ENCODE data around the gene FAM219A.

Gene FAM219A

DNA sequence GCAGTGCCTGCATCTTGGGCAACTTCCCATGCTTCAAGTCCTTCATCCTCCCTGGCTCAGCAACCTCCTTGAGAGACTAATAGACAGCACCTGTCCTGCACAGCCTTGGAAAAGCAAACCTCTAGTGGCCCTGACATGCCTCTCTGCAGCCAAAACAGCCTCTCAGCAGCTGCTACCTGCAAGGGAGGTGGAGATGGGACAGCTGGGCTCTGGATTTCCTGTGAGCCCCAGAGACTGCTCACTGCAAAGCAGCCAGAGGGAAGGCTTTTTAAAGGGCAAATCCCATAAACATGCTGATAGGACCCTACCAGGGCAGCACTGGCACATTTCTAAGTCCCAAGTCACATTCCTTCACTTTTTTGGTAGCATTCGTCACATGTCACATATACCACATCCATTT, 50.2 kb downstream of the FAM219A start:
- DNase-seq (ENCODE audit: extremely low read depth, low read depth) = no peak
- H3K4me3 ChIP-seq (replicated peaks; ENCODE audit: low read depth, low read length) = no peak overlapping the region
- TF ChIP-seq, protein P1, sequence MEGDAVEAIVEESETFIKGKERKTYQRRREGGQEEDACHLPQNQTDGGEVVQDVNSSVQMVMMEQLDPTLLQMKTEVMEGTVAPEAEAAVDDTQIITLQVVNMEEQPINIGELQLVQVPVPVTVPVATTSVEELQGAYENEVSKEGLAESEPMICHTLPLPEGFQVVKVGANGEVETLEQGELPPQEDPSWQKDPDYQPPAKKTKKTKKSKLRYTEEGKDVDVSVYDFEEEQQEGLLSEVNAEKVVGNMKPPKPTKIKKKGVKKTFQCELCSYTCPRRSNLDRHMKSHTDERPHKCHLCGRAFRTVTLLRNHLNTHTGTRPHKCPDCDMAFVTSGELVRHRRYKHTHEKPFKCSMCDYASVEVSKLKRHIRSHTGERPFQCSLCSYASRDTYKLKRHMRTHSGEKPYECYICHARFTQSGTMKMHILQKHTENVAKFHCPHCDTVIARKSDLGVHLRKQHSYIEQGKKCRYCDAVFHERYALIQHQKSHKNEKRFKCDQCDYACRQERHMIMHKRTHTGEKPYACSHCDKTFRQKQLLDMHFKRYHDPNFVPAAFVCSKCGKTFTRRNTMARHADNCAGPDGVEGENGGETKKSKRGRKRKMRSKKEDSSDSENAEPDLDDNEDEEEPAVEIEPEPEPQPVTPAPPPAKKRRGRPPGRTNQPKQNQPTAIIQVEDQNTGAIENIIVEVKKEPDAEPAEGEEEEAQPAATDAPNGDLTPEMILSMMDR (IDR thresholded peaks at IDR 0.05; ENCODE audit: low read depth, low read length, missing control alignments) = no peak

DNA sequence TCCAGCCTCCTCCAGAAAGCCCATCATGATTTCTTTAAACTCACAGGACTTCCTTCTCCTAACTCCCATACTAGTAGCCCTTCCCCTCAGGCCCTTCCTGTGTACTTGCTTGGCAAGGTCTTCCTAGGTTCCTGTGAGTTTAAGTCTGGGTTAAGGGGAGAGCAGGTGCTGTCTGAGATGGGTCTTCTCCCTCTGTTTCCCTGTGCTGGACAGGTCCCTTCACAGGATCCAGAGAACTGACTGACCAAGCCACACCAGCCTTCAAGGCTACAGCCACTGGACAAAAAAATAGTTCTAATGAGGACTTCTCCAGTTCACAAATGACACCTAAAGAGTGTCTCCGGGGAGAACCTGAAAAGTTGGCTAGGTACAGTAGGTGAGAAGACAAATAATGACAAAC, 52.2 kb downstream of the FAM219A start:
- TF ChIP-seq, protein P1 (IDR thresholded peaks at IDR 0.05; ENCODE audit: low read depth, low read length, missing control alignments) = no peak
- DNase-seq (ENCODE audit: extremely low read depth, low read depth) = no peak
- no peak overlapping the region for H3K4me3 ChIP-seq (replicated peaks; ENCODE audit: low read depth, low read length)

DNA sequence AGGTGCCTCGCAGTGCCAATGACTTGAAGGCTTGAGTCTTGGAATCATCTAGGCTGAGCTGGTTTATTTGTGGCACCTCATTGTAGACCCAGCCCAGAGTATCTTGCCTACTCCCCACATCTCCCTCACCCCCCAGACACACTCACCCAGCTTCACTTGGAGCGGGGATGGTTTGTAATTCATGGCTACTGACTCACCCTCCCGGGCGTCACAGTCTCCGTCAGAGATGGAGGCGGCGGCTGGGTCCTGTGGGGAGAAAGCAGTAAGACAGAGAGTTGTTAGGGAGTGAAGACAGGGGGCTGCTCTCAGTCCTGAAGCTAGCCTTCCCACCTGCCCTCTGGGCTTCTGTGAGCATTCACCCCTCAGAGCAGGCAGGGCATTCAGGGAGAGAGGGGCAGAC, 52.7 kb downstream of the FAM219A start:
- TF ChIP-seq, protein P1 (IDR thresholded peaks at IDR 0.05; ENCODE audit: low read depth, low read length, missing control alignments) = no peak
- no peak overlapping the region for H3K4me3 ChIP-seq (replicated peaks; ENCODE audit: low read depth, low read length)
- no peak for DNase-seq (ENCODE audit: extremely low read depth, low read depth)

DNA sequence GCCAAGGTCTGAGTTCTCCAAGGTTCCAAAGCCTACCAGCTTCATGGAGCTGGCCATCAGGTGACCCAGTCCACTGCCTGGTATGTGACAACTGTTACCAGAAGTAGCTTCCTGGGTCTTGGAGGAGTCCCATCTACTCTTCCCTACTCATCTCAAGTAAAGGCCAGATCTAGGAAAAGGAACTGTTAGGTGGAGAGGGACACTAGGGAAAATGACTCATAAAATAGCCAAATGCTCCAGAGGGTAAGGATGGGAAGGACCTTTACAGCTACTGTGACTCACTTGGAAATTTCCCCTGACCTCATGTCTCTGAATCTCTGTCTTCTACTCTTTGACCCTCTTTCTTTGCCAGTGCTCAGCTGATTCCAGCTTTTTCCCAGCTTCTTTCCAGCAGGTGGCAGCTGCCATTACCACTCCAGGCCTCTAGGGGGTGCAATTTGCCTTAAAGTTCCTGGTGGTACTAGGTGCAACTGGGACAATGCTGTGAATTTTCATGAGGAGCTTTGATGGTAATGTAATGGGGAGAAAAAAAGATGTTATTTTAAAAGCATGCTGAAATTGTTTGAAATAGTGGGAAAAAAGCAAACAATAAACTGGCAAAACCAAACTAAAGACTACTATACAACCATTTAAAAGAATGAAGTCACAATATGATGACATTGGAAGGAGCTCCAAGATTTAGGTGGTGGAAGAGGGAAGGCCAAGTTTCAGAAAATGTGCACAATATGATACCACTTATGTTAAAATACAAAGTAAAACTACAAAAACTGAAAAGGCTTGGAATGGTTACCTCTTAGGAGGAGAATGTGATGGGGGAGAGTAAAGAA, 54.6 kb downstream of the FAM219A start:
- TF ChIP-seq, protein P1 (IDR thresholded peaks at IDR 0.05; ENCODE audit: low read depth, low read length, missing control alignments) = peak; percentile 99
- peak; percentile 52 for DNase-seq (ENCODE audit: extremely low read depth, low read depth)
- H3K4me3 ChIP-seq (replicated peaks; ENCODE audit: low read depth, low read length) = no peak overlapping the region

DNA sequence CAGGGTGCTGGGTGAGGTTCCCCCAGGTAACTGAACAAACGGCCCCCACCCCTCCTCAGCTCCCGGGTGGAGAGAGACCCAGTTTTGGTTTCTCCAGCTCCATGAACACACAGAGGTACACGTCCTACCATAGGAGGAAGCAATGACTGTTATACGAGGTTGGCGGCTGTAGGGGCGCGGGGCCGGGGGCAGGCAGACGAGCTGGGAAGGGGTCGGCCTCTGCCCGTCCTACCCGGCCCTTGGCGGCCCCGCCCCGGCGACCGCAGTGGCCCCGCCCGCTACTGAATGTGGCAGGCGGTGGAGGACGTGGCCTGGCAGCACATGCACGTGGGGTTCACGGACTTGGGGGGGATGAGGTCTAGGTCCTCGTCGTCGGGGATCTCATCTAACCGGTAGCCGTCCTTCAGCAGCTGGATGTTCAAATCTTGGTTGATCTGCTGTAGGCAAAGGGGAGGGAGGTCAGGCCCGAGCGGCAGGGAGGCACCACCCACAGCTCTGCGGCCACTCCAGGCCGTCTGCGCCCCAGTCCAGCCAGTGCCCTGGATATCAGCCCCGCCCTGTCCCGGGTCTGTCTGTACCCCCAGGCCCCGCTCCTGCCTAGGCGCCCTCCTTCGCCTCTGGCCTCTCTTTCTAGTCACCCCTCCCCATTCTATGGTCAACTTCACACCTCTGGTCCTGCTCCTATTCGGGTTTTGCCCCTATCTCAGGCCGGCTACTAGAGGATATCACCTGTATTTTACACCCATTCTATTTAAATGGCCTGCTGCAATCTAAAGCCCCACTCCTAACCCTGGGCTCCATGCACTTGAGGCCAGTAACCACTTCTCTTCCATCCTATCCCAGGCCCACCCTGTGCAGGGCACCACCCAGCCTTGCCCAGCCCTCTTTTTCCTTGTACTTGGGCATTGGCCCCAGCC, 57.4 kb downstream of the FAM219A start:
- TF ChIP-seq, protein P1 (IDR thresholded peaks at IDR 0.05; ENCODE audit: low read depth, low read length, missing control alignments) = no peak
- H3K4me3 ChIP-seq (replicated peaks; ENCODE audit: low read depth, low read length) = no peak overlapping the region
- no peak for DNase-seq (ENCODE audit: extremely low read depth, low read depth)

DNA sequence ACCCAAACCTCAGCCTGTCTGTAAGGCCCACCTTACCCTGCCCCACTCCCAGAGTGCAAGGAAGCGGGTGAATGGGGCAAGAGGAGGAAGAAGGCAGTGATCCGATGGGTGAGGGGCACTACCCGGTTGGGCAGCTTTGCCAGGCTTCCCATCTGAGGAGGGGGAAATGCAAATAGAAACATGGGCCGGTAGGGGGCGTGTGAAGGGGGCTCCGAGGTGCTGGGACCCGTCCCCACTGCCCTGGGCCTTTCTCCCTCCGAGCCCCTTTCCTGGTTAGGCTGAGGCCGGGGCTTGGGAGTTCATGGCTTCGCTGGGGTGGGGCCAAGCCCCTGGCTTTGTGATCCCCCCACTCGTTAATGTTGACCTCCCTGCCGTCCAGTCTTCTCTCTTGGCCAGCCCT, 58.1 kb downstream of the FAM219A start:
- DNase-seq (ENCODE audit: extremely low read depth, low read depth) = no peak
- TF ChIP-seq, protein P1 (IDR thresholded peaks at IDR 0.05; ENCODE audit: low read depth, low read length, missing control alignments) = no peak
- no peak overlapping the region for H3K4me3 ChIP-seq (replicated peaks; ENCODE audit: low read depth, low read length)
